ACC112 (cell line): ENCODE measurements around the gene TGM6.

Experiments used
- H2AFZ ChIP-seq: fragments of 200-600 bp; sonication (generic); one replicate; pipeline ENCODE4 v1.6.0; 2017; ENCODE audit warnings: antibody characterized with exemption, low read length; ENCODE audit not compliant: unreplicated experiment
- H3K27ac ChIP-seq: fragments of 200-600 bp; sonication (generic); 2 replicates; pipeline ENCODE4 v1.5.1; 2014; ENCODE audit warnings: low read depth, mild to moderate bottlenecking, antibody characterized with exemption, low read length, moderate library complexity
- H3K27me3 ChIP-seq: fragments of 200-600 bp; sonication (generic); 2 replicates; pipeline ENCODE4 v1.6.1; 2014; ENCODE audit warnings: mild to moderate bottlenecking, antibody characterized with exemption, low read length, moderate library complexity, mixed read lengths; ENCODE audit not compliant: insufficient read depth
- H3K36me3 ChIP-seq: fragments of 200-600 bp; sonication (generic); 2 replicates; pipeline ENCODE4 v1.6.1; 2016; ENCODE audit warnings: mild to moderate bottlenecking, antibody characterized with exemption, low read length, moderate library complexity, mixed read lengths; ENCODE audit not compliant: insufficient read depth
- H3K4me1 ChIP-seq: fragments of 200-600 bp; sonication (generic); one replicate; pipeline ENCODE4 v1.6.1; 2016; ENCODE audit warnings: low read length, mixed read lengths; ENCODE audit not compliant: insufficient read depth, unreplicated experiment, control insufficient read depth
- H3K4me3 ChIP-seq: fragments of 200-600 bp; sonication (generic); 2 replicates; pipeline ENCODE4 v1.5.1; 2014; ENCODE audit warnings: mild to moderate bottlenecking, low read depth, low read length
- H3K79me2 ChIP-seq: fragments of 200-600 bp; sonication (generic); one replicate; pipeline ENCODE4 v1.6.0; 2016; ENCODE audit warnings: low read length; ENCODE audit not compliant: control insufficient read depth, unreplicated experiment, insufficient read depth

TGM6 gene

GRCh38 chr20:2416541-2417212 is 36.0 kb downstream of the TGM6 start:
- no peaks in the 10 kb centered on the region for H3K4me1 ChIP-seq
- no peaks in the 10 kb centered on the region for H3K79me2 ChIP-seq
- H3K4me3 ChIP-seq = no peak overlapping the region
- no peak overlapping the region for H3K27ac ChIP-seq
- no peak overlapping the region for H2AFZ ChIP-seq
- peaks cover 36% of the 10 kb centered on the region for H3K27me3 ChIP-seq
- H3K36me3 ChIP-seq = no peaks in the 10 kb centered on the region

GRCh38 chr20:2417213-2417541 is 36.5 kb downstream of the TGM6 start:
- no peak overlapping the region for H3K4me3 ChIP-seq
- H3K27ac ChIP-seq = no peak overlapping the region

DNA sequence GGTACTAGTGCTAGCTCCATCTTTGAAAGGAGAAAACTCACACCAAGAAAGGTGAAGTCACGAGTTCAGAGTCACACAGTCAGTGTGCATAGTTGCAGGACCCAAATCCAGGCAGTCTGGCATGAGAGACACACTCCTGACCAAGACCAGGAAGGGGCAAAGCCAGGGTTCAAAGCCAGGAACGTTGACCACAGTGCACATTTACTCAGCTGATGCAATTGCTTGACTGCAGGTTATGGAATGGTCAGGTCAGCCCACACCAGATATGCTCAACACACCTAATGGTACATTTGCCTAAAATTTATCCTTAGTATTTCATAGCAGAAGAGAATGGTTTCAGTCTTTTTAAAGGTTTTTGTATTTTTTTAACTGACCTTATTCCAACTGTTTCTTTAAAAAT is 37.7 kb downstream of the TGM6 start:
- no peaks in the 10 kb centered on the region for H3K36me3 ChIP-seq
- no peak overlapping the region for H2AFZ ChIP-seq
- H3K27me3 ChIP-seq = peaks cover 20% of the 10 kb centered on the region
- H3K79me2 ChIP-seq = no peaks in the 10 kb centered on the region
- no peaks in the 10 kb centered on the region for H3K4me1 ChIP-seq
- H3K4me3 ChIP-seq = no peak overlapping the region
- H3K27ac ChIP-seq = no peak overlapping the region

More at GRCh38 chr20:2417213-2417541, 36.5 kb downstream of the TGM6 start:
- Histone ChIP-seq H3K36me3 (no peaks in the 10 kb centered on the region), H3K27me3 (peaks cover 32% of the 10 kb centered on the region), H3K4me1 (no peaks in the 10 kb centered on the region), H2AFZ (no peak overlapping the region), H3K79me2 (no peaks in the 10 kb centered on the region)

DNA sequence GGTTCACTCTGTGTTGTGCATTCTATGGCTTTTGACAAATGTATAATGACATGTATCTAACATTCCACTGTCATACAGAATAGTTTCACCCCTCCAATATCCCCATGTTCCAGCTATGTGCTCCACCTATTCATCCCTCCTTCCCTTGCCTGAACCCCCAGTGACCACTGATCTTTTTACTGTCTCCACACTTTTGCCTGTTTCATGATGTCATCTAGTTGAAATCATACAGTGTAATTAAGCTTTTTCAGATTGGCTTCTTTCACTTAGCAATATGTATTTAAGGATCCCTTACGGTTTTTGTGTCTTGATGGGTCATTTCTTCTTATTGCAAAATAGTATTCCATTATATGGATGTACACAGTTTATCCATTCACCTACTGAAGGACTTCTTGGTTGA is 39.8 kb downstream of the TGM6 start:
- H2AFZ ChIP-seq = no peak overlapping the region
- no peaks in the 10 kb centered on the region for H3K79me2 ChIP-seq
- H3K4me1 ChIP-seq = no peaks in the 10 kb centered on the region

DNA sequence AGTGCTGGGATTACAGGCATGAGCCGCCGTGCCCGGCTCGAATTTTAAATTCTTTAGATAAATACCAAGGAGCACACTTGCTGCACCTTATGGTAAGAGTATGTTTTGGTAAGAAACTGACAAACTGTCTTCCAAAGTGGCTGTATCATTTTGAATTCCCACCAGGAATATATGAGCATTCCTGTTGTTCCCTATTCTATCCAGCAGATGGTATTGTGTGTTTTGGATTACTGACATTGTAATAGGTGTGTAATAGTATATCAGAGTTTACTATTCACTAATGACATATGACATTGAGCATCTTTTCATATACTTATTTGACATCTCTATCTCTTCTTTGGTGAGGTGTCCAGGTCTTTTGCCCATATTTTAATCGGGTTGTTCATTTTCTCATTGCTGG is 40.5 kb downstream of the TGM6 start:
- no peak overlapping the region for H3K27ac ChIP-seq
- H2AFZ ChIP-seq = no peak overlapping the region
- H3K4me1 ChIP-seq = no peaks in the 10 kb centered on the region
- no peaks in the 10 kb centered on the region for H3K79me2 ChIP-seq
- H3K4me3 ChIP-seq = no peak overlapping the region
- peaks cover 6% of the 10 kb centered on the region; the same call in 1 of the 2 replicates for H3K27me3 ChIP-seq
- no peaks in the 10 kb centered on the region for H3K36me3 ChIP-seq

More for the DNA sequence above, 39.8 kb downstream of the TGM6 start:
- no peak overlapping the region for H3K4me3 ChIP-seq
- no peak overlapping the region for H3K27ac ChIP-seq
- no peaks in the 10 kb centered on the region for H3K36me3 ChIP-seq
- peaks cover 10% of the 10 kb centered on the region; the same call in 1 of the 2 replicates for H3K27me3 ChIP-seq

DNA sequence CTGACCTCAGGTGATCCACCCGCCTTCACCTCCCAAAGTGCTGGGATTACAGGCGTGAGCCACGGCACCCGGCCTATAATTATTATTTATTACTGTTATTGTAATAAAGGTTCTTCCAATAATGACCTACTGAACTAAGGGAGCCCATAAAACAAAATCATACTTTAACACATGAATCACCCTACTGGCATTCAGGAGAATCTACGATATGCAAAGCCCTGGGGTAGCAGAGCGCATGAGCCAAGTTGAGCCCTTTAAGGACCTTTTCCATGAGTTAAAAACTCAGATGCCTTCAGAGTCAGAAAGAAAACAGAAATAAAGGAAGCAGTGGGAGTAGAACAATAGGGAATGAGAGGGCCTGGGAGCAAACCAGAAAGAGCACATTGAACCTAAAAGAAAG is 48.4 kb downstream of the TGM6 start:
- peaks cover 11% of the 10 kb centered on the region; the same call in 1 of the 2 replicates for H3K27me3 ChIP-seq
- H3K27ac ChIP-seq = no peak overlapping the region
- no peak overlapping the region for H3K4me3 ChIP-seq
- H3K4me1 ChIP-seq = no peaks in the 10 kb centered on the region
- H2AFZ ChIP-seq = no peak overlapping the region
- no peaks in the 10 kb centered on the region for H3K36me3 ChIP-seq
- H3K79me2 ChIP-seq = no peaks in the 10 kb centered on the region

DNA sequence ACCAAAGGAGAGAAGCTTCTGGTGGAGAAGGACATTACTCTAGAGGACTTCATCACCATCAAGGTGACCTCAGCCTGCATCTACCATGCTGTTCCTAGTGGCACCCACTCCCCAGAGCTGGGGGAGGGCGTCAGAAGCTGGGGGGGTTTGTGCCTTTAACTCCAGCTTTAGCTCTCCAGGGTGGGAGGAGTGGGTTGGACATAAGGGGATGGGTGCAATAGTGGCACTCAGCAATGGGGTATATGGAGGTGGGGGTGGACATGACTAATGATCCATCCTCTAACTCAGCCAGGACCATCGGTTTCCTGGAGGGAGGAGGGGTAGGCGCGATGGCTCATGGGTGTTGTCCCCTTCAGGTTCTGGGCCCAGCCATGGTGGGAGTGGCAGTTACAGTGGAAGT is 49.8 kb downstream of the TGM6 start:
- Histone ChIP-seq H2AFZ (no peak overlapping the region), H3K79me2 (no peaks in the 10 kb centered on the region), H3K27ac (no peak overlapping the region), H3K4me1 (no peaks in the 10 kb centered on the region), H3K36me3 (no peaks in the 10 kb centered on the region), H3K27me3 (peaks cover 11% of the 10 kb centered on the region; the same call in 1 of the 2 replicates), H3K4me3 (no peak overlapping the region)

DNA sequence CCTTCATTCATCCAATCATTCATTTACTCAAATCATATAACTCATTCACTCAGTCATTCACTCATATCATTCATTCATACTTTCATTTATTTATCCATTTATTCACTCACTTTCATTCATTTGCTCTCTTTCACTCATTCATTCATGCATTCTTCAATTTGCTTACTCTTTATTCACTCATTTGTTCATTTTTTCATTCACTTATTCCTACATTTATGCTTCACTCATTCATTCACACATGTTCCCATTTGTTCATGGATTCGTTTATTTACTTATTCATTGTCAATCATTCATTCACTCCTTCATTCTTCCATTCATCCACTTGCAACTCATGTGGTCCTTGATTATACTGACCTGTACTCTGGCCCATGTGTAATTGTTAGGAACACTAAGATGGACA is 50.5 kb downstream of the TGM6 start:
- Histone ChIP-seq H3K79me2 (no peaks in the 10 kb centered on the region), H2AFZ (no peak overlapping the region), H3K36me3 (no peaks in the 10 kb centered on the region), H3K4me3 (no peak overlapping the region), H3K27ac (no peak overlapping the region), H3K4me1 (no peaks in the 10 kb centered on the region), H3K27me3 (peaks cover 8% of the 10 kb centered on the region; the same call in 1 of the 2 replicates)

DNA sequence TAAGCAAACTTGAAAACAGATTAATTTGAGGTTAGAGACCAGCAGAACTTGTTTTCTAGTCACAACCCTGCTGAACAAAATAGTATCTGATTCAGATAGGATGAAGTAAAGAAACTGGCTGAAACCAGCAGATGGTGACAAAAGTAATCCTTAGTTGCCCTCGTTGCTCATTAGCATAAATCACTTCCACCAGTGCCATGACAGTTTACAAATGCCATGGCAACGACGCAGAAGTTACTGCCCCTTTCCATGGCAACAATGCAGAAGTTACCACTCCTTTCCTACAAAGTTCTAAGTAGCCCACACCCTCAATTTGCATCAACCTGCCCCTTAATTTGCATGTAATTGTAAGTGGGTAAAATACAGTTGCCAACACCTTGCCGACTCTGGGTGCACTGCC is 66.1 kb downstream of the TGM6 start:
- H3K27me3 ChIP-seq = peaks cover 5% of the 10 kb centered on the region; the same call in 1 of the 2 replicates
- H3K36me3 ChIP-seq = no peaks in the 10 kb centered on the region
- no peak overlapping the region for H2AFZ ChIP-seq
- H3K4me3 ChIP-seq = no peak overlapping the region
- peaks cover 15% of the 10 kb centered on the region for H3K4me1 ChIP-seq
- H3K27ac ChIP-seq = no peak overlapping the region
- no peaks in the 10 kb centered on the region for H3K79me2 ChIP-seq

- no peak overlapping the region for H3K27ac ChIP-seq
- H3K4me1 ChIP-seq = peaks cover 21% of the 10 kb centered on the region
- peaks cover 2% of the 10 kb centered on the region; the same call in 1 of the 2 replicates for H3K27me3 ChIP-seq
- H2AFZ ChIP-seq = no peak overlapping the region
- no peak overlapping the region for H3K4me3 ChIP-seq
- no peaks in the 10 kb centered on the region for H3K36me3 ChIP-seq
- no peaks in the 10 kb centered on the region for H3K79me2 ChIP-seq
Observed at GRCh38 chr20:2449386-2449785, 68.7 kb downstream of the TGM6 start.

DNA sequence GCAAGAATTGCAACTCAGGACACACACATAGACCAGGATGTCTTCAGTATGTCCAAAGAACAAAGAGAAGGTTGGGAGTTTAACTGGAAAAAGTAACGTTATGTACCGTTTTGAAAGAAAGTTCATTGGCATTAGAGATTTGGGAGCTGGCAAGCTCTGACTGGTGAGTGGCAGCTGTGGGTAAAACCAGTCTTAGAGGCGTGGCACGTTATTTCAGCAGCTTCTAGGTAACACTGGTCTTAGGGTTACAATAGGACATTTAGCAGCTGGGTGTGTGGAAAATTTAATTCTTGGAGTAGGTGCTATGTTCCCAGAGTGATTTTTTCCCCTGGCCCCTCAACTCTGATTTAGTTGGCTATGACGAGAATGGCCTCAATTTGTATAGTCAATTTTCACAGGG is 70.7 kb downstream of the TGM6 start:
- Histone ChIP-seq H3K79me2 (no peaks in the 10 kb centered on the region), H3K27me3 (no peaks in the 10 kb centered on the region), H3K4me3 (no peak overlapping the region), H3K36me3 (no peaks in the 10 kb centered on the region), H3K27ac (no peak overlapping the region), H2AFZ (no peak overlapping the region), H3K4me1 (peaks cover 21% of the 10 kb centered on the region)
